NCI-H187 treated with DMSO at 0.1 percent for 48 hours (cell line): Measurements from ENCODE around the gene ERBB4.
"Not testable (repeated sequence)": the region's sequence is repeated elsewhere in the genome, so short reads cannot be mapped to it uniquely, and the experiment has no call there.

ENCODE experiments used
- DNase-seq: peaks from one replicate; lab custom pipeline; 2025; lab: John Stamatoyannopoulos, UW

ERBB4 gene

GRCh38 chr2:212299333-212299732, 239.3 kb downstream of the ERBB4 start:
- DNase-seq, result no peak

GRCh38 chr2:212295571-212295970, 243.0 kb downstream of the ERBB4 start:
- DNase-seq, result no peak

GRCh38 chr2:212294816-212295215, 243.8 kb downstream of the ERBB4 start:
- no peak for DNase-seq

DNA sequence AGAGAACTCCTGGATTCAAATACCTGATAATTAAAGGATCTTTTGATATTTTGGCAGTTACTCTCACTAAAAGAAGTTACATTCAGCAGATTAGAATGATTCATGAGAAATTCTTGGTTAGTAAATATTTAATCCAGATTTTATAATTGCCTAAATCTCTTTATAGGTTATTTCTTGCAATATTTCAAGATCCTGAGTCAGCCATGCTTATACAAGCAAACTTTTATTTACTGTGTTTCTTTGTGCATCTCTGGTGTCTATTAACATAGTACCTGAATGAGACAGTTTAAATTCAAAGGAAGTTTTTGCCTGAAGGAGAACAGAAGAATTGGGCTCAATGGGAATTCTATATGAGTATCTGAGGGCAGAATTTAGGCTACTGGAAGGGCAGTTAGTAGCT, 249.3 kb downstream of the ERBB4 start:
- no peak for DNase-seq

GRCh38 chr2:212288308-212288707, 250.3 kb downstream of the ERBB4 start:
- DNase-seq, result no peak

DNA sequence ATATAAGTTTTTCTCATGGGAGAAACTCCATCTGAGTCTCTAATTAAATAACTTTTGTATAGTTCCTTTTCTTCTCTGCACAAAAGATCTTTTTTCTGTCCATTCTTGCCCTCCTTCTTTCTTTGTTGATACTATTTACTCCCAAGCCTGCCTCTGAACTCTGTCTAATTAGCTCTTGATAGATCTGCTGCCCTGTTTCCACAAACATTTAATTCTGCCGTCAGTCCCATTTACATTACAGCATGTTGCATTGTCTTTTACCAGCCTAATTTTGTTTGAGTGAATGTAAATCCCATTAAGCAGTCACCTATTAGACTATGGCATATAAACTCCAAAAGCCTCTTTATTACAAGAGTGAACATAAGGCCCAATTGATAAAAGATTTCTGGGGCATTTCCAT, 254.4 kb downstream of the ERBB4 start:
- no peak for DNase-seq

DNA sequence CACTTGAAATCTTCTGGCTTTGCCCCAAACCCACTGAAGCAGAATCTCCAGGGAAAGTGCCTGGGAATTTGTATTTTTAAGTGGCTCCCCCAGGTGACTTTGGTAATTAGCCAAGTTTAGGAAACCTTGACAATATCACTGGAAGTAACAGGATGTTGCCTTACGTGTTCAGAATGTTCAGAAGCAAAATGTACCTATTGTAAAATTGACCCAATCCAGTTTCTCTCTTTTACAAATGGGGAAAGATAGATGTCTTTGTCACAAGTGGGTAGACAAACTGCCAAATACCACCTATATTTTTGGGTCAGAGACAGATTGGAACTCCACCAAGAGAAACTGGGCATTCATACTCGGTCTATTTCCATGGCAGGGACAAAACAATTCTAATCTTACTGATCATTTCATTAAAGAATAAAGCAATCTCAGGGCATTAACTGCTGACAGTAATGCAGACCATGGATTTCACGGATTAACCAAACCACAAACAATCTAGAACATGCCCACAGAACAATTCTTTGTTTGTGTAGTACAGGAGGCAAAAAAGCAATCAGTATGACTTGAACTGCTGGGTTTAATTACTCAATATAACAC, 255.8 kb downstream of the ERBB4 start:
- no peak for DNase-seq

- no peak for DNase-seq
Measured at GRCh38 chr2:212276813-212277212, 261.8 kb downstream of the ERBB4 start.

- DNase-seq, result no peak
Measured at GRCh38 chr2:212274215-212274614, 264.4 kb downstream of the ERBB4 start.

DNA sequence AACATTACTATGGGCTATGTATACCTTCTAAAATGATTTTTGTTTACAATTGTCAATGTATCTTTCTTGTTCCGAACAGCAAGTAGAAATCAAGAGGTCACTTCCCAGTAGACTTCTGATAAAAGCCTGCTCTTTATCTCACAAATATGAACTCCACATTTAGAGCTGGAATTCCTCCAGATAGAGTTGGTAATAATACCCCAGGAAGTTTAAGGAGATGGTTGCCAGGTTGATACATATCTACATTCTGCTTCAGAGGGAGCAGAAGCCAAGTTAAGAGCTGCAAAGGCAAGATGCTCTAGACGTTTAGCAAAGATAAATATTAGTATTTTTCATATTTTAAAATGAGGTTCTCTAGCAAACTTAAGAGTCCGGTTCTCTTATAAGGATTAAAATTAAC, 267.0 kb downstream of the ERBB4 start:
- no peak for DNase-seq

GRCh38 chr2:212269005-212269404, 269.6 kb downstream of the ERBB4 start:
- DNase-seq, result no peak

GRCh38 chr2:212266297-212266696, 272.3 kb downstream of the ERBB4 start:
- DNase-seq, result no peak

DNA sequence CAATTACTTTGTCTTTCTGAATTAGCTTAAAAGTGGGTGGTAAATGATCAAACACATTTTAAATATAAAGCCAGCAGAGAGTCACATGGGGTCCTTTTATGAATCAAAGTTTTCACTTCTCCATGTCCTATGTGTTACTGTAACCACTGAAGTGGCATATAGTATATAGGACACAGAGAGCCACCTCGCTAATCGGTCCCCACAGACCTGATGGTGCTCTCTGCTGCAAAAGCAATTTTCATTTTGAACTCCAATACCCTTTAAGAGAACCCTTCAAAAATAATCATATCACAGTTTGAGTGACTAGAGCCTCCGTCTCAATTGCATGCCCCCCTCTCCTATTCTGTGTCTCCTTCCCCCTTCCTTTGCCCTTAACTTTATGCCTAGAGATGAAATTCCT, 272.8 kb downstream of the ERBB4 start:
- no peak for DNase-seq

DNA sequence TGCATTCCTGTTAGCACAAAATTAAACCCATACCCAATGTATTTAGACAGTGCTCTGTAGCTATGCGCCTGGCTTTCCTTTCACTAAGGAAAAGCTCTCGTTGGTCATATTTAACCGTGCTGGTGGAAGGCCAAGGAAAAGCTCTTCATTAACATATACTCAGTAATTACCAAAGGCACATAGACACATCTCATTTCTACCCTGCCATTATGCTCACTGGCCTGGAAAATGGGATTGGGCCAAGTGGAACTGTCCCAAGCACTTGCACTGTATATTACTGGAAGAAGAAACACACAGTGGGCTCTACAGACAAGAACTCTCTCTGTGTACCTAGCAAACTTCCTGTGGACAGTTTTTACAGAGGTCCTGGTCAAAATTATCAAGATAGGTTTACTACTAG, 274.4 kb downstream of the ERBB4 start:
- DNase-seq, result no peak

GRCh38 chr2:212259226-212259625, 279.4 kb downstream of the ERBB4 start:
- no peak for DNase-seq

DNA sequence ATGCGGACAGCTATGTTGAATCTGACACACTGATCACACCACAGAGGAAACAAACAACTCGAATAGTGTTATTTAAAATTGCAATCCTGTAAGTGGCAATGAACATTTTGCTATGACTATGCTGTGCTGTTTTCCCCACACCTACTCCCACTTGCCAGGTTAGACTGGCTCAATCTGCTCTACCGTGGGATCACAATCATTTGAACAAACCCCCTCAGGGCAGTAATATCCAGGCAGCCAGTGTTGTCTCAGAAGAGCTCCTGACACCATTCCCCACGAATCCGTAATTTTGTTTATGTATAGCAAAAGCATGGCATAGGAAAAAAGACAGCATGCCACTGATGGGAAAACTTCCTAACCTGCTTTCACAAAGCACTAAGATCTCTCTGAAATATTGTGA, 284.3 kb downstream of the ERBB4 start:
- DNase-seq, result no peak

- no peak for DNase-seq
Measured at GRCh38 chr2:212249451-212249850, 289.2 kb downstream of the ERBB4 start.

GRCh38 chr2:212245880-212246279, 292.7 kb downstream of the ERBB4 start:
- DNase-seq, result no peak

- DNase-seq, result no peak
Measured at GRCh38 chr2:212242724-212243123, 295.9 kb downstream of the ERBB4 start.

DNA sequence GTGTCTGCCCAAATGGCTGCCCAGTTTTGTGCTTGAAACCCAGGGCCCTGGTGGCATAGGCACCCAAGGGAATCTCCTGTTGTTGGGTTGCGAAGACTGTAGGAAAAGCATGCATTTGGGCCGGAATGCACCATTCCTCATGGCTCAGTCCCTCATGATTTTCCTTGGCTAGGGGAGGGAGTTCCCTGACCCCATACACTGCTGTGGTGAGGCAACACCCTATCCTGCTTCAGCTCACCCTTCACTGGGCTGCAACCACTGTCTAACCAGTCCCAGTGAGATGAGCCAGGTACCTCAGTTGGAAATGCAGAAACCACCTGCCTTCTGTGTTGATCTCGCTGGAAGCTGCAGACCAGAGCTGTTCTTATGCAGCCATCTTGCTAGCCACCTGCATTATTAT, 300.4 kb downstream of the ERBB4 start:
- DNase-seq, result not testable (repeated sequence)

DNA sequence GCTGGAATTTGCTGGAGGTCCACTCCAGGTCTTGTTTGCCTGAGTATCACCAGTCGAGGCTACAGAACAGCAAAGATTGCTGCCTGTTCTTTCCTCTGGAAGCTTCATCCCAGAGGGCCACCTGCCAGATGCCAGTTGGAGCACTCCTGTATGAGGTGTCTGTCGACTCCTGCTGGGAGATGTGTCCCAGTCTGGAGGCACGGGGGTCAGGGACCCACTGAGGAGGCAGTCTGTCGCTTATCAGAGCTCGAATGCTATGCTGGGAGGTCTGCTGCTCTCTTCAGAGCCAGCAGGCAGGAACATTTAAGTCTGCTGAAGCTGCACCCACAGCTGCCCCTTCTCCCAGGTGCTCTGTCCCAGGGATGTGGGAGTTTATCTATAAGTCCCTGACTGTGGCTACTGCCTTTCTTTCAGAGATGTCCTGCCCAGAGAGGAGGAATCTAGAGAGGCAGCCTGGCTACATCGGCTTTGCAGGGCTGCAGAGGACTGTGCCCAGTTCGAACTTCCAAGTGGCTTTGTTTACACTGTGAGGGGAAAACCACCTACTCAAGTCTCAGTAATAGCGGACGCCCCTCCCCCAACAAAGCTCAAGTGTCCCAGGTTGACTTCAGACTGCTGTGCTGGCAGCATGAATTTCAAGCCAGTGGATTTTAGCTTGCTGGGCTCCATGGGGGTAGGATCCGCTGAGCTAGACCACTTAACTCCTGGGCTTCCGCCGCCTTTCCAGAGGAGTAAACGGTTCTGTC, 301.1 kb downstream of the ERBB4 start:
- DNase-seq, result no peak

GRCh38 chr2:212228743-212229171, 309.8 kb downstream of the ERBB4 start:
- DNase-seq, result no peak

DNA sequence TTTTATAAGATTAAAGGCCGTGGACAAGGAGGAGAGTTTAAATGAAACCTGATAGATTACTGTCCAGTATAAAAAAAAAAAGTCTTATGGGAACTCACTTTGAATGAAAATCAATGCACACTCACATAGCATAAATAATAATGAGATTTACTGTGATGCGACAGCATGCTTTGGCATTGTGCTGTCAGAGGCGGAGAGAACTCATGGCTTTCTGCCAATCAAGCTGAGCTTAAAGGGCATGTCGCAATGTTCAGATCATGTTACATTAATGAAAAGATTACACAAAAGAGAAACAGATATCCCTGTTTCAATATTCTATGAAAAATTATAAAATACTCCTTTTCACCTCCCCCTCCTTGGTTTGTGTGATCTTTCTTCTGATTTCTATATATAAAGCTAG, 310.8 kb downstream of the ERBB4 start:
- no peak for DNase-seq

DNA sequence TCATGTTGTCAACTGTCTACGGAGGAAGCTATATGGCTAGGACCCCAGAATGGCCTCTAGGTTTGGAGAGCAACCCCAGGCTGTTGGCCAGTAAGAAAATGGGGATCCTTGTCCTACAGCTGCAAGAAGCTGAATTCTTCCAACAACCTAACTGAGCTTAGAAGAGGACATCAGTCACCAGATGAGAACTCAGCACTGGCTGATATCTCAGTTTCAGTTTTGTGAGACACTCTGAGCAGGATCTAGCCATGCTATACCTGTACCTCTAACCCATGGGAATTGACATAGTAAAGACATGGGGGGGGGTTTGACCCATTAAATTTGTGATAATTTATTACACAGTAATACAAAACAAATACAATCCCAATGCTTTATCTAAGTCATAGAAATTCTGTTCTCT, 312.5 kb downstream of the ERBB4 start:
- DNase-seq, result no peak
